ENCODE data around the gene RFNG. TPM values are rescaled to one million over a fixed set of nuclear protein-coding genes. Genes with fewer than 3 reads are reported as not detected.
A peak's percentile ranks its signal among the peaks of the same experiment; 100 is the strongest.
"Not testable (repeated sequence)": the region's sequence is repeated elsewhere in the genome, so short reads cannot be mapped to it uniquely, and the experiment has no call there.

Gene RFNG
- total RNA-seq, 1 donor from 2014 or later: 35.7 TPM

DNA sequence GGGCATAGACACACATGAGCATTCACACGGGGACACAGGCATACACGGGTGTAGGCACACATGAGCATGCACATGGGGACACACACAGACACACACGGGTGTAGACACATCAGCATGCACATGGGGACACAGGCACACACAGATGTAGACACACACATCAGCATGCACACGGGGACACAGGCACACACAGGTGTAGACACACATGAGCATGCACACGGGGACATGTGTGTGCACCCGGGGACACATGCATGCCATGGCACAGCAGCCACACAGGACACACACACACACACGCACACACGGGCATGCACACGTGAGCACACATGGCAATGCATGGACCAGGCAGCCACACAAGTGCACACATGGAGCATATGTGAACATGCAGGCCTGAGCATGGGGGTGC, 9.0 kb downstream of the RFNG start:
- no peak for DNase-seq

- no peak for DNase-seq
Measured at GRCh38 chr17:82041144-82041814, 10.3 kb downstream of the RFNG start.

GRCh38 chr17:82039695-82040299, 11.8 kb downstream of the RFNG start:
- DNase-seq: no peak

- DNase-seq: not testable (repeated sequence)
Measured at GRCh38 chr17:82038796-82039409, 12.7 kb downstream of the RFNG start.

- DNase-seq: no peak
Measured at GRCh38 chr17:82037889-82038195, 13.8 kb downstream of the RFNG start.

DNA sequence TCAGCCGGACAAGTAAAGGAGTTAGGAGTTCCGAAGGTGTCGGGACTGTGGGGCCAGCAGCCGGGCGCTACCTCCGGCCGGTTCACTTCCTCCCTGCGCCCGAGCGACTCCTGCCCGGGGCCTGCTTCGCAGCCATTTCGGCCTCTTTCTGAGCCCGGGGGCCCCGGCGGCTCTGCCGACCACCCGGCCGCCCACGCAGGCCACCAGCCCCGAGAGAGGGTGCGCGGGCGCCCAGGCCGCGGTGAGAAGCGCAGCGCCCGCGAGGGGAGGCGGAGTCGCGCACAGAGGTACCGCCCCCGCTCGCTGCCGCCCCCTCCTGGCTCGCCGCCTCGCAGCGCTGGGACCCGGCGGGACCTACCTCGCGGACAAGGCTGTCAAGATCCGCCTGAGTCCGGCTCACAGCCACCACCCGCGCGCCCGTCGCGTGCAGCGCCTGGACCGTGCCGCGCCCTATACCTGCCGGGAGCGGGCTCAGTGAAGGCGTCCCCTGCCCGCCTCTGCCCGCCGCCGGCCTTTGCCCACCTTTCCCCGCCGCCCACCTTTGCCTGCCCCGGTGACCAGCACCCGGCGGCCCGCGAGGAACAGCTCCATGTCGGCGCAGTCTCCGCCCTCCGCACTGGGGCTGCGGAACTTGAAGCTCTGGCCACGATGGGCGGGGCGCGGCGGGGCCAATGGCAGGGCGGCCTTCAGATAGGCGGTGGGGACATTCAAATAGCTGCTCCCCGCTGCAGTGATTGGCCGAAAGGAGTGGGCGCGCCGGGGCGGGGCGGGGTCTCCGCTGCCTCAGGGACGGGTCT, 14.3 kb downstream of the RFNG start, which contains the start of gene DCXR:
Gene DCXR (minus strand): TSS at position 606 of the 797 bp plus-strand sequence. CDS start 15 bp downstream, at position 591.
- DNase-seq: peak; percentile 98

DNA sequence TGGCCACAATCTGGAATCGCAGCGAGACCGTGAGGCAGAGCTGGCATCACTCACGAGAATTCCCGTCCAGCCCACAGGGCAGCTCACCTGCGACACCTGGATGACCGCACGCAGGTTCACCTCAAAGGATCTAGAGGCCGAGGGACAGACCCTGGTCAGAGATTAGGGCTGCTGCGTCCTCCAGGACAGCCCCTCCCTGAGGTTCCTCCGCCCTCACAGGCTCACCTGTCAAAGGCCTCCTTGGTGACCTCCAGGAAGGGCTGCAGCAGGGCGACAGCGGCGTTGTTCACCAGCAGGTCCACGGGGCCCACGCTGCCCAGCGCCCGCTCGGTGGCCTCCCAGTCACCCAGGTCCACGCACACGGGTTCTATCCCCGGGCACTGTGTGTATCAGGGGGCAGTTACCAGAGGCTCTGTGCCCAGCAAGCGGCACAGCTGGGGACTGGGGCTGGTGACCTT, 14.9 kb downstream of the RFNG start:
- DNase-seq: no peak

DNA sequence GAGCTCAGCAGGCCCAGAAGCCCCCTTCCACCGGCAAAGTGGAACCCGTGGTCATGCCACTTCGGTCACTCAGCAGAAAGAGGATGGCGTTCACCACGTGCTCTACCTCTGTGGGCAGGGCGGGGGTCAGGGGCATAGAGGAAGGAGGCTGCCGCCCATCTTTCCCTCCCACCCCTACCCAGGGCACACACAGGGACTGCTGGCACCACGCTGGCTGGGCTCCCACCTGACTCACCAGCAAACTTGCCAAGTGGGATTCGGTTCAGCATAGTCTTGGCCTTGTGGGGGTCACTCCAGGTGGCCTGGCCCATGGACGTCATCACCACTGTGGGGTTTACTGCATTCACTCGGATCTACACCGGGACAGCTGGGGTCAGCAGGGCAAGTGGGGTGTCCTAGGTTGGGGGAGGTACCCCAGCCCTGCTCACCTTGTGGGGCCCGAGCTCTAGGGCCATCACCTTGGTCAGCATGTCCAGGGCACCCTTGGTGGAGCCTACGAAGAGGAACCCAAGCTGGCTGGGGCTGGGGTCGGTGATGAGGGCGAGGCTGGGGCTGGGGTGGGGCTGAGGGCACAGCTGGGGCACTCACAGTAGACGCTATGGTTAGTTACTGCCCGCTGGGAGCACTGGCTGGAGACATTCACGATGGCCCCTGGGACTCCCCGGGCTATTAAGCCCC, 15.5 kb downstream of the RFNG start:
- DNase-seq: no peak

- DNase-seq: no peak
Measured at GRCh38 chr17:82035488-82035887, 16.1 kb downstream of the RFNG start.

- DNase-seq: no peak
Measured at GRCh38 chr17:82034371-82035011, 17.1 kb downstream of the RFNG start.

DNA sequence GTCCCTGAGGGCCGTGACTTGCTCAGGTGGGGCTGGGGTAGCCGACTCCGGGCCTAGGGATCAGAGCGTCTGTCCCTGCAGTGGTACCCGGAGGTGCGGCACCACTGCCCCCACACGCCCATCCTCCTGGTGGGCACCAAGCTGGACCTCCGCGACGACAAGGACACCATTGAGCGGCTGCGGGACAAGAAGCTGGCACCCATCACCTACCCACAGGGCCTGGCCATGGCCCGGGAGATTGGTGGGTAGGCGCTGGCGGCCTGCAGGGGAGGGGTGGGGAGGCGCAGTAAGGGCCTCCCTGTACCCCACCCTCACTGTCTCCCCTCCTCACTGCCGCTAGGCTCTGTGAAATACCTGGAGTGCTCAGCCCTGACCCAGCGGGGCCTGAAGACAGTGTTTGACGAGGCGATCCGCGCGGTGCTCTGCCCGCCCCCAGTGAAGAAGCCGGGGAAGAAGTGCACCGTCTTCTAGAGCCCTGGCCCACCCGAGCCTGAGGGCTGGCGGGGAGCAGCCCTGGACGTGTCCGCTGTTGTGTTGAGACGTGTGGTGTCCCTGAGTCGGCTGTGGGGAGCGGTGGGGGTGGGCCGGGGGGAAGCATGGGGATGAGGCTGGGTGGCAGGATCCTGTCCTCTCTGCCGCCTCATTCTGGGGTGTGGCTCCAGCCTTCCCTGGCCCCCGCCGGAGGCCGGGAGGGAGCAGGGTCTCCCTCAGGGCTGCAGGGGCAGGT, 18.1 kb downstream of the RFNG start:
- no peak for DNase-seq

DNA sequence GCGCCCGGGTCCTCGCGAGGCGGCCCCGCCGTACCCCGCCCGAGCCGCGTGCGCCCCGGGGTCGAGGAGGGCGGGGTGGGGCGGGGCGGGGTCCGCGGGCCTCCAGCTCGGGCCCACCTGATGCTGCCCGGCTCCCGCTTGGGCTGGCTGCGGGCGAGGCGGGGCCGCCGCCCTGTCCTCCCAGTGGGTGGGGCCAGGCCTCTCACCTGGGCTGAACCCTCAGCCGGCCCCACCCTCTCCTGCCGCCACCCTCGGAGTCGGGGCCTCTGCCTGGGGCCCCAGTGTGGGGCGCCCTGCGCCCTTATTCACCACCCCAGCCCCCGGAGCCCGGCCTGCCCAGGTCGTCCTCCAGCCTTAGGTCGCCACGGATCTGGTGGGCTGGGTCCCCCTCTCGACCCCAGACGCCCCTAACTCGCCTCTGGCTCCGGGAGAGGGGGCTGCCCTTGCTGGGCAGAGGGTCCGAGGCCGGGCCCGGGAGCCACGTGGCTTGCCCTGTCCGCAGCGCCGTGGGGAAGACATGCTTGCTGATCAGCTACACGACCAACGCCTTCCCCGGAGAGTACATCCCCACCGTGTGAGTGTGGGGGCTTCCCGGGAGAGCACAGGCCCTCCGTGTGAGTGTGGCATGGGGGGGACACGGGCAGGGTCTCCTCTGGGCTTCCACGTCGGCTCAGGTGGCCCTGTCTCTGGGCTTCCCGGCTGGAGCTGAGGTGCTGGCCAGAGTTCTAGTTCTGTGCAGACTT, 19.6 kb downstream of the RFNG start:
- DNase-seq: no peak

- peak; percentile 70 for DNase-seq
Measured at GRCh38 chr17:82031303-82031884, 20.2 kb downstream of the RFNG start, which contains the start of gene RAC3. TSS of gene RAC3 (plus strand) at chr17:82031678. CDS start at chr17:82031762, 84 bp downstream.

DNA sequence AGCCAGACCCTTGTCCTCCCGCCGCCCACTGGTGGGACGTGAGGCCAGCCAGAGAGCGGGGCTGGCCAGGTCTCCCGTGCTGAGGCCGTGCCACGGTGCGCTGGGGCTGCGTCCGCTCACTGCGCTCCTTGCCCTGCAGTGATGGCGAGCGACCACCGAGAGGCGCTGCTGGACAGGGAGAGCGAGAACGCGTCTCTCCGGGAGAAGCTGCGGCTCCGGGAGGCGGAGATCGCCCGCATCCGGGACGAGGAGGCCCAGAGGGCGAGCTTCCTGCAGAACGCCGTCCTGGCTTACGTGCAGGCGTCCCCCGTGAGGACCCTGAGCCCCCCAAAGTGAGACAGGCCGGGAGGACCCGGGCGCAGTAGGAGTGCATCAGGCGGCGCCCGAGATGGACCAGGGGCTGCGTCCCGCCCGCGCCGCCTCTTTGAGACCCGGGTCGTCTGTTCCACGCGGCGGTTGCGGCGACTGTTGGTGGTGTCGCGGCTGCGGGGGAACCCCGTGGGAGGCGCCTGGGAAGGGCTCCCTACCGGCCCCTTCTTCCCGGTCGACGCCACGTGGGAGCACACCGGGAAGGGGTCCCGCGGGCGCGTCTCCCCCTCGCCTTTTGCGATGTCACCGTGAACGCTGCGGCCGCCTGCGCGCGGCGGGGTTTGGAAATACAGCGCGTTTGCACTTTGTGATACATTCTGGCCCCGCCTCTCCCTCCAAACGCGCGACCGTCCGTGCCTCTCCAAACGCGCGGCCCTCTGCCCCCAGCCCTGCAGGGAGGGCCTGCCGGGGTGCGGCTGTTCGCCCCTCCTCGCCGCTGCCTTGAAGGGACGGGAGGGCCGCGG, 20.9 kb downstream of the RFNG start:
- DNase-seq: peak; percentile 87

DNA sequence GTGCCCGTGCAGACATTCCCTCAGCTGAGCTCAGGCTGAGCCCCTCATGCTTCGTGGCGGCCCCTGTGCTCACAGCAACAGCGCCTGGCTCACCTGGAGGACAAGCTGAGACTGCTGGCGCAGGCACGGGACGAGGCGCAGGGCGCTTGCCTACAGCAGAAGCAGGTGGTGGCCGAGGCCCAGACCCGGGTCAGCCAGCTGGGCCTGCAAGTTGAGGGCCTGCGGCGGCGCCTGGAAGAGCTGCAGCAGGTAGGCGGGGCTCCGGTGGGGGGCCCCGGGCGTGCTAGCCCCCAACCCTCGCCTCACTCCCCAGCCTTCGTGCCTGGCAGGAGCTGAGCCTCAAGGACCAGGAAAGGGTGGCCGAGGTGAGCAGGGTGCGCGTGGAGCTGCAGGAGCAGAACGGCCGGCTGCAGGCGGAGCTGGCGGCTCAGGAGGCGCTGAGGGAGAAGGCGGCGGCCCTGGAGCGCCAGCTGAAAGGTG, 21.6 kb downstream of the RFNG start:
- DNase-seq: no peak

- no peak for DNase-seq
Measured at GRCh38 chr17:82029391-82029790, 22.2 kb downstream of the RFNG start.

DNA sequence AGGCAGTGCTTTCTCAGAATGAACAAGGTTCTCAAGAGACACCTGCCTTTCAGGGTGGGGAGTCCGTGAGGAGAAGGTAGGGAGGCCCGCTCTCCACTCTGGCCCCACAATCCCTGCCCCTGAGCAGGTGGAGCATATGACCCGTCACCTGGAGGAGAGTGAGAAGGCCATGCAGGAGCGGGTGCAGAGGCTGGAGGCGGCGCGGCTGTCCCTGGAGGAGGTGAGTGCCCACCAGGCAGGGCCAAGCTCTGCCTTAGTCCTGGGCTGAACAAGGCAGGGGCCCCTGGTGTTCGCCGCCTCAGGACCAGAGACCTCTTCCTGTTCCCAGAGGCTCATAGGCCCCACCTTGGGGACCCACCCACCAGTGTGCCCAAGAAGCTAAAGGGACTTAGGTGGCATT, 22.6 kb downstream of the RFNG start:
- no peak for DNase-seq

DNA sequence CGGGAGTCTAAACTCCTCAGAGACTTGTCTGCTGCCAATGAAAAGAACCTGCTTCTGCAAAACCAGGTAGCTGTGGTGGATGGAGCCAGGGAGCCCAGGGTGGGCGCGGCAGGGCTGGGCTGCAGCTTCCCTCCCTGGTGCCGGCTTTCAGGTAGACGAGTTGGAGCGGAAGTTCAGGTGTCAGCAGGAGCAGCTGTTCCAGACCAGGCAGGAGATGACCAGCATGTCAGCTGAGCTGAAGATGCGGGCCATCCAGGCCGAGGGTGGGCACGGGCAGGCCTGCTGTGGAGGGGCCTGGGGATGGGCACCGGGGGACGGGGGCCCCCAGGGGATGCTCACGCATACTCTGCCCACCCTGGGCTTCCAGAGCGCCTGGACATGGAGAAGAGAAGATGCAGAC, 23.4 kb downstream of the RFNG start:
- DNase-seq: no peak
